GM23248 (cell line): ENCODE measurements around the gene CCDC8. TPM values are rescaled to one million over a fixed set of nuclear protein-coding genes. Genes with fewer than 3 reads are reported as not detected.

Experiments
- DNase-seq: peaks from one replicate; pipeline ENCODE4 v3.0.0-alpha.2; 2015
- H2AFZ ChIP-seq: fragments of 200-600 bp; sonication (generic); 2 replicates; pipeline ENCODE4 v1.6.1; 2016; ENCODE audit warnings: antibody characterized with exemption
- H3F3A ChIP-seq: fragments of 200-600 bp; sonication (generic); 2 replicates; pipeline ENCODE4 v1.6.1; 2016; ENCODE audit warnings: mild to moderate bottlenecking, antibody characterized with exemption, mixed run types; ENCODE audit not compliant: insufficient read depth
- H3K27ac ChIP-seq: fragments of 200-600 bp; sonication (generic); 2 replicates; pipeline ENCODE4 v1.5.1; 2016; ENCODE audit warnings: mild to moderate bottlenecking
- H3K27me3 ChIP-seq: fragments of 200-600 bp; sonication (generic); replicated peaks from 2 replicates; pipeline ENCODE4 v1.6.1; 2016; ENCODE audit warnings: mild to moderate bottlenecking; ENCODE audit not compliant: insufficient read depth
- H3K36me3 ChIP-seq: fragments of 200-600 bp; sonication (generic); 2 replicates; pipeline ENCODE4 v1.6.1; 2016; ENCODE audit warnings: low read depth, mild to moderate bottlenecking
- H3K4me1 ChIP-seq: fragments of 200-600 bp; sonication (generic); 2 replicates; pipeline ENCODE4 v1.6.1; 2016; ENCODE audit warnings: mild to moderate bottlenecking; ENCODE audit not compliant: insufficient read depth
- H3K4me2 ChIP-seq: fragments of 200-600 bp; sonication (generic); one replicate; pipeline ENCODE4 v1.6.1; 2016; ENCODE audit warnings: mild to moderate bottlenecking; ENCODE audit not compliant: unreplicated experiment
- H3K4me3 ChIP-seq: fragments of 200-600 bp; sonication (generic); 2 replicates; pipeline ENCODE4 v1.5.1; 2016; ENCODE audit warnings: mild to moderate bottlenecking
- H3K79me2 ChIP-seq: fragments of 200-600 bp; sonication (generic); 2 replicates; pipeline ENCODE4 v1.6.1; 2016; ENCODE audit warnings: mild to moderate bottlenecking; ENCODE audit not compliant: insufficient read depth
- H3K9ac ChIP-seq: fragments of 200-600 bp; sonication (generic); 2 replicates; pipeline ENCODE4 v1.6.1; 2016; ENCODE audit warnings: mild to moderate bottlenecking
- H3K9me2 ChIP-seq: fragments of 200-600 bp; sonication (generic); 2 replicates; pipeline ENCODE4 v1.6.1; 2016; ENCODE audit warnings: mixed run types, mild to moderate bottlenecking, moderate library complexity; ENCODE audit not compliant: insufficient read depth
- H3K9me3 ChIP-seq: fragments of 200-600 bp; sonication (generic); one replicate; pipeline ENCODE4 v1.6.1; 2017; ENCODE audit warnings: low read depth
- H4K20me1 ChIP-seq: fragments of 200-600 bp; sonication (generic); 2 replicates; pipeline ENCODE4 v1.6.0; 2016; ENCODE audit not compliant: insufficient read depth
- EZH2 ChIP-seq: fragments of 200-600 bp; sonication (generic); IDR thresholded peaks from 2 replicates; pipeline ENCODE4 v1.6.1; 2018; ENCODE audit warnings: antibody characterized with exemption, mild to moderate bottlenecking; ENCODE audit not compliant: insufficient read depth, poor library complexity, severe bottlenecking
- EZH2phosphoT487 ChIP-seq: fragments of 200-600 bp; sonication (generic); IDR thresholded peaks from 2 replicates; pipeline ENCODE4 v1.6.1; 2018; ENCODE audit warnings: antibody characterized with exemption, moderate library complexity, mild to moderate bottlenecking, low read depth; ENCODE audit not compliant: insufficient read depth
- WGBS, 2 experiments: methylation state at CpG; one replicate each; pipeline ENCODE4 v1.1.6; 2015 to 2017; ENCODE audit warnings: low lambda C conversion rate in 2 of 2, low coverage in 1 of 2; ENCODE audit errors: missing lambda C conversion rate in 2 of 2; 5-methylcytosine and 5-hydroxymethylcytosine counted together
- in situ Hi-C: fragments of 300-500 bp; cut with MboI; formaldehyde crosslinking; loops from 2 replicates; pipeline ENCODE4 v1.15.0; 2020
- polyA plus RNA-seq: library from polyadenylated mRNA; unstranded; fragments of >200 nt; fragmentation: Nextera tagmentation; extraction: Ambion mirVana; gene quantifications from 2 replicates; pipeline ENCODE4 v1.2.1, GENCODE V29; 2016
- total RNA-seq: library from RNA; depleted of rRNA; stranded (reverse); fragments of >200 nt; shearing (Covaris generic); gene quantifications from 2 replicates; pipeline ENCODE4 v1.2.3, GENCODE V29; 2014

Gene CCDC8
- total and polyA plus RNA-seq, 2 experiments from 2014 or later, result 6.0 to 10.1 TPM

DNA sequence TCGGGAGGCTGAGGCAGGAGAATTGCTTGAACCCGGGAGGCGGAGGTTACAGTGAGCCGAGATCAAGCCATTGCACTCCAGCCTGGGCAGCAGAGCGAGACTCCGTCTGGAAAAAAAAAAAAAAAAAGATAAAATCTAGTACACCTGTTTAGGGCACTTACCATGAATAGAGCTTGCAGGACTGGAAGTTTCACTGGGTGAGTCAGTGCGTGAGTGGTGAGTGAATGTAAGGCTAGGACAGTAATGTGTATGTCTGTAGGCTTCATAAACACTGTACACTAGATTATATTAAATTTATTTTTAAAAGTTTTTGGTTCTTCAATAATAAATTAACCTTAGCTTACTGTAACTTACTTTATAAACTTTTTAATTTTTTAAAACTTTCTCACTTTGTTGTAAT, 43.5 kb downstream of the CCDC8 start:
- Histone ChIP-seq H3K9ac (no peak overlapping the region), H3K9me3 (no peaks in the 10 kb centered on the region), H3K4me3 (no peak overlapping the region), H3K27ac (no peak overlapping the region), H3K9me2 (no peaks in the 10 kb centered on the region), H3F3A (peaks cover 14% of the 10 kb centered on the region), H3K79me2 (peaks cover 75% of the 10 kb centered on the region), H3K27me3 (no peaks in the 10 kb centered on the region), H3K4me1 (peaks cover 27% of the 10 kb centered on the region), H4K20me1 (no peaks in the 10 kb centered on the region), H3K36me3 (peaks cover 12% of the 10 kb centered on the region; the same call in 1 of the 2 replicates), H2AFZ (no peak overlapping the region), H3K4me2 (no peak overlapping the region)
- WGBS, 2 experiments, result 93 to 95% methylated on average over 7 of the region's 7 CpGs
- TF ChIP-seq EZH2phosphoT487 (no peak), EZH2 (no peak)
- in situ Hi-C loops, result no loop called here
- no peak for DNase-seq

DNA sequence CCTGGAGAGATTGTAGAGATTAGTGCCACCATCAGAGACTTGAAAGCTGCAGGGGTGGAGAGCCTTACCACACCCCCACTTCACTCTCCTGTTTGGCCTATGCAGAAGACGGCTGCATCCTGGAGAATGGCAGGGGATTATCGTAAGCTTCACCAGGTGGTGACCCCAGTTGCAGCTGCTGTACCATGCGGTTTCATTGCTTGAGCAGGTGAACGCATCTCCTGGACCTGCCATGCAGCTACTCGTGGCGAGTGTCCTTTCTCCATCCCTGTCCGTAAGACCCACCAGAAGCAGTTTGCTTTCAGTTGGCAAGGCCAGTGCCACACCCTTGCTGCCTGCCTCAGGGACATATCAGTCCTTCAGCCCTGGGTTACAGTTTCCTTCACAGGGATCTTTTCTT, 45.2 kb downstream of the CCDC8 start:
- Histone ChIP-seq H3K4me2 (no peak overlapping the region), H3K4me1 (peaks cover 17% of the 10 kb centered on the region), H3K27me3 (no peaks in the 10 kb centered on the region), H4K20me1 (no peaks in the 10 kb centered on the region), H3K27ac (no peak overlapping the region), H3K79me2 (peaks cover 92% of the 10 kb centered on the region), H3K9me2 (no peaks in the 10 kb centered on the region), H3K4me3 (no peak overlapping the region), H3K9me3 (no peaks in the 10 kb centered on the region), H3K36me3 (peaks cover 22% of the 10 kb centered on the region; the same call in 1 of the 2 replicates), H2AFZ (no peak overlapping the region), H3F3A (peaks cover 13% of the 10 kb centered on the region), H3K9ac (no peak overlapping the region)
- TF ChIP-seq EZH2phosphoT487, result no peak
- no peak for TF ChIP-seq EZH2
- WGBS, 2 experiments, result 94 to 97% methylated on average over 7 of the region's 7 CpGs
- DNase-seq, result no peak
- in situ Hi-C loops, result no loop called here

DNA sequence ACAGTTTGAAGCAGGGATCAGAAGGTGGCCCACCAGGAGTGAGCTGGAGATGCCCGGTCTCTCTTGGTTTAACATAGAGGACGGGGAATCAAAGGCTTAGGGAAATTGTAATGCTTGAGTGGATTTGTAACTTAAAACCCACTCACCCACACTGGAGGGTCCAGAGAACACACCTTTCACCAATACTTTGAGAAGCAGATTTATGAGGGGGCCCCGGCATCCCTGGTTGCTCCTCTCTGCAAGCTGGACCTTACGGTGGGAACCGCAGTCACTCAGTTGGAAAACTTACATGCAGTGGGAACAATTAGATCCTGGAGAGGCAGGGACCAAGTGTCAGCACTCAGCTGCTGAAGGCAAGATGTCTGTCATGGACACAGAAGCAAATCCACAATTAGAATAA, 45.9 kb downstream of the CCDC8 start:
- Histone ChIP-seq H3F3A (peaks cover 6% of the 10 kb centered on the region), H3K4me1 (peaks cover 10% of the 10 kb centered on the region), H3K27me3 (no peaks in the 10 kb centered on the region), H3K4me2 (no peak overlapping the region), H4K20me1 (no peaks in the 10 kb centered on the region), H3K79me2 (peaks cover 96% of the 10 kb centered on the region), H3K9ac (no peak overlapping the region), H2AFZ (no peak overlapping the region), H3K9me3 (no peaks in the 10 kb centered on the region), H3K36me3 (peaks cover 22% of the 10 kb centered on the region; the same call in 1 of the 2 replicates), H3K4me3 (no peak overlapping the region), H3K9me2 (no peaks in the 10 kb centered on the region), H3K27ac (no peak overlapping the region)
- DNase-seq, result no peak
- in situ Hi-C loops, result no loop called here
- TF ChIP-seq EZH2phosphoT487, result no peak
- no peak for TF ChIP-seq EZH2
- WGBS, 2 experiments, result 90 to 93% methylated on average over 5 of the region's 5 CpGs

DNA sequence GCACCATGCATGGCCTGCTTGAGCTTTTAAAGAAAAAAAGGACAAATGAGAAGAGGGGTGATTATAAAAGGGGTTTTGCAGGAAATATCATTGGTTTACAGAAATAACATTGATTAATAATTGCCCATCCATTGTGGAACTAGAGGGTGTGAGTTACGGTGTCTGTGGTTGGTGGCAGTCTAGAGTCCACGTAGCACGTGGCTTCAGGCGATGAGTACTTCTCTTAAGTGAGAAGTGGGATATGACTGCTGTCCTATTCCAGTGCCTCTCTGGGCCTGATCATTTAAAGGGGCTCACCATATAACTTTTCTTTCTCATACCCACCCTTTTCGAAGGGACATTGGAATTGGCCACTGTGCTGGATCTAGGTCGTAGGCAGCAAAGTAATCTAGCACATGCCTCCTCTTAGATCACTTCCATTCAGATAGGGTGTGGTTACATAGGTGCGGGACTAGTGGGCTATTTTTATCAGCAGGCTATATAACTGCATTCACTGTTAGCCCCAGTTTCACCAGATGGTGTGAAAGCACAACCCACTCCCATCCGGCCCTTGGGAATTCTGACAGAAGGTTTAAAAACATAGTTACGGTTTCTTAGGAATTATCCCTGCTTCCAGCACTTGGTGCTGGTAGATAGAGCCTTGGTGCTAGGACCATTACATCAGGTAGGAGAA, 46.6 kb downstream of the CCDC8 start:
- Histone ChIP-seq H3K4me2 (no peak overlapping the region), H3K36me3 (peaks cover 22% of the 10 kb centered on the region; the same call in 1 of the 2 replicates), H4K20me1 (0 out of 2 replicates have a peak, but pooled peaks cover 3% of the 10 kb centered on the region), H3K27me3 (no peaks in the 10 kb centered on the region), H3K9ac (no peak overlapping the region), H3K4me3 (no peak overlapping the region), H3K79me2 (peaks cover 96% of the 10 kb centered on the region), H2AFZ (no peak overlapping the region), H3K9me3 (no peaks in the 10 kb centered on the region), H3F3A (no peaks in the 10 kb centered on the region), H3K27ac (no peak overlapping the region), H3K9me2 (no peaks in the 10 kb centered on the region), H3K4me1 (peaks cover 4% of the 10 kb centered on the region; the same call in 1 of the 2 replicates)
- WGBS, 2 experiments, result 94 to 95% methylated on average over 9 of the region's 9 CpGs
- TF ChIP-seq EZH2phosphoT487 (no peak), EZH2 (no peak)
- DNase-seq, result no peak
- in situ Hi-C loops, result no loop called here
